T1000 (cell line): ENCODE results near the gene PLEKHG4B.
"Not testable (repeated sequence)": the region's sequence is repeated elsewhere in the genome, so short reads cannot be mapped to it uniquely, and the experiment has no call there.

Source experiments
- DNase-seq: peaks from one replicate; lab custom pipeline; 2025; ENCODE audit warnings: mixed read lengths; lab: John Stamatoyannopoulos, UW

The PLEKHG4B gene

GRCh38 chr5:204001-204400 lies 112.0 kb downstream of the PLEKHG4B start:
- DNase-seq, result no peak

GRCh38 chr5:204462-204861 lies 112.5 kb downstream of the PLEKHG4B start:
- DNase-seq, result no peak

GRCh38 chr5:204966-205670 lies 113.2 kb downstream of the PLEKHG4B start:
- DNase-seq, result no peak

GRCh38 chr5:206406-206805 lies 114.4 kb downstream of the PLEKHG4B start:
- no peak for DNase-seq

- no peak for DNase-seq
Measured at GRCh38 chr5:206927-207536, 115.1 kb downstream of the PLEKHG4B start.

GRCh38 chr5:207599-207998 lies 115.6 kb downstream of the PLEKHG4B start:
- DNase-seq, result no peak

GRCh38 chr5:208449-209114 lies 116.6 kb downstream of the PLEKHG4B start:
- DNase-seq, result no peak

GRCh38 chr5:213803-214395 lies 121.9 kb downstream of the PLEKHG4B start:
- no peak for DNase-seq

- DNase-seq, result not testable (repeated sequence)
Measured at GRCh38 chr5:215256-215655, 123.3 kb downstream of the PLEKHG4B start.

GRCh38 chr5:216076-216475 lies 124.1 kb downstream of the PLEKHG4B start:
- not testable (repeated sequence) for DNase-seq

- DNase-seq, result peak; percentile 89
Measured at GRCh38 chr5:217494-218456, 125.8 kb downstream of the PLEKHG4B start, which contains the start of the genes CCDC127 and SDHA. CCDC127 (minus strand) TSS chr5:218153; CDS start chr5:216849, 1,304 bp downstream. SDHA (plus strand) TSS chr5:218320; CDS start chr5:218356, 36 bp downstream.

GRCh38 chr5:218457-219291 lies 126.7 kb downstream of the PLEKHG4B start:
- DNase-seq, result no peak

GRCh38 chr5:219460-219863 lies 127.5 kb downstream of the PLEKHG4B start:
- no peak for DNase-seq

GRCh38 chr5:219991-220390 lies 128.0 kb downstream of the PLEKHG4B start:
- no peak for DNase-seq

GRCh38 chr5:222951-223715 lies 131.2 kb downstream of the PLEKHG4B start:
- DNase-seq, result not testable (repeated sequence)

- no peak for DNase-seq
Measured at GRCh38 chr5:223791-224190, 131.8 kb downstream of the PLEKHG4B start.

- DNase-seq, result no peak
Measured at GRCh38 chr5:225334-225733, 133.4 kb downstream of the PLEKHG4B start.

- DNase-seq, result not testable (repeated sequence)
Measured at GRCh38 chr5:227375-227774, 135.4 kb downstream of the PLEKHG4B start.

GRCh38 chr5:228886-229285 lies 136.9 kb downstream of the PLEKHG4B start:
- no peak for DNase-seq

GRCh38 chr5:230711-231110 lies 138.7 kb downstream of the PLEKHG4B start:
- no peak for DNase-seq
